HCT116 (cell line): Measurements from ENCODE around the gene ADAMTS16. TPM values are rescaled to one million over a fixed set of nuclear protein-coding genes. Genes with fewer than 3 reads are reported as not detected.

ENCODE experiments used
- ATAC-seq: fragments of 200-7000 bp; cut with Tn5 transposase; 2 replicates; pipeline ENCODE4 v1.9.1; 2020; ENCODE audit warnings: mild to moderate bottlenecking, moderate library complexity
- BruUV-seq: library from RNA; stranded (reverse); fragments of 400-500 nt; replicated peaks from 2 replicates; lab custom pipeline; 2021; lab: Mats Ljungman, UMichigan
- CTCF ChIA-PET: fragments of 300-600 bp; sonication (Branson Sonifier 250); formaldehyde crosslinking; loops from one replicate; lab custom pipeline; 2021; ENCODE audit warnings: antibody characterized with exemption; lab: Charles Lee
- POLR2A ChIA-PET: fragments of 300-600, 350-600 bp; sonication (Branson Sonifier 250); formaldehyde crosslinking; loops from one replicate; lab custom pipeline; 2021; ENCODE audit warnings: antibody characterized with exemption; lab: Charles Lee
- RAD21 ChIA-PET, 2 experiments: fragments of 300-600 bp; sonication (Branson Sonifier 250); formaldehyde crosslinking; loops; one replicate each; lab custom pipeline; 2023; ENCODE audit warnings: low total read pairs in 2 of 2; ENCODE audit not compliant: uncharacterized antibody in 2 of 2, unreplicated experiment in 2 of 2, low non-redundant PET in 1 of 2; lab: Charles Lee
- DNase-seq: peaks from one replicate; pipeline ENCODE4 v3.0.0-alpha.2; 2010; ENCODE audit warnings: low read depth, low spot score
- H2AFZ ChIP-seq: fragments of 200-600 bp; shearing (Covaris generic), sonication (generic); 2 replicates; pipeline ENCODE4 v1.6.1; 2017; ENCODE audit warnings: low read depth, mixed run types, mixed read lengths, antibody characterized with exemption, low read length; ENCODE audit not compliant: poor library complexity, severe bottlenecking
- H3K27ac ChIP-seq: 2 replicates; pipeline ENCODE4 v1.5.1; 2012; ENCODE audit warnings: low read depth, low read length
- H3K27me3 ChIP-seq: fragments of 200-600 bp; sonication (generic); 2 replicates; pipeline ENCODE4 v1.6.1; 2016; ENCODE audit warnings: mixed run types, low read length, mixed read lengths; ENCODE audit not compliant: insufficient read depth
- H3K36me3 ChIP-seq, 2 experiments: fragments of 200-500 bp in 1 of 2; fragments of 200-600 bp in 1 of 2; sonication (Bioruptor generic) in 1 of 2; sonication (generic) in 1 of 2; 2 replicates each; pipeline versions ENCODE4 v1.5.1 to v1.6.1; 2014 to 2016; ENCODE audit warnings: low read length in 2 of 2, inconsistent platforms in 1 of 2, mixed read lengths in 1 of 2, mixed run types in 1 of 2; ENCODE audit not compliant: insufficient read depth in 2 of 2, control insufficient read depth in 1 of 2
- H3K4me1 ChIP-seq, 2 experiments: fragments of 200-600 bp in 1 of 2; sonication (generic) in 1 of 2; 2 replicates each; pipeline versions ENCODE4 v1.5.1 to v1.6.1; 2012 to 2017; ENCODE audit warnings: low read length in 2 of 2, inconsistent platforms in 1 of 2, mild to moderate bottlenecking in 1 of 2, mixed read lengths in 1 of 2, mixed run types in 1 of 2, moderate library complexity in 1 of 2; ENCODE audit not compliant: insufficient read depth in 2 of 2, control insufficient read depth in 1 of 2
- H3K4me2 ChIP-seq: fragments of 200-600 bp; sonication (generic); 2 replicates; pipeline ENCODE4 v1.6.1; 2017; ENCODE audit warnings: mixed run types, low read length, mixed read lengths
- H3K4me3 ChIP-seq, 2 experiments: fragments of 200-600 bp in 1 of 2; sonication (generic) in 1 of 2; replicated peaks in 1 of 2; 2 replicates each; pipeline ENCODE4 v1.5.1; 2011 to 2016; ENCODE audit warnings: low read length in 2 of 2, control low read depth in 1 of 2, low read depth in 1 of 2, mild to moderate bottlenecking in 1 of 2, mixed read lengths in 1 of 2, mixed run types in 1 of 2
- H3K79me2 ChIP-seq: fragments of 200-600 bp; sonication (generic); 2 replicates; pipeline ENCODE4 v1.6.1; 2017; ENCODE audit warnings: mild to moderate bottlenecking, mixed run types, low read length, moderate library complexity, mixed read lengths; ENCODE audit not compliant: insufficient read depth
- H3K9ac ChIP-seq: fragments of 200-600 bp; sonication (generic); 2 replicates; pipeline ENCODE4 v1.6.1; 2016; ENCODE audit warnings: low read length, mixed read lengths
- H3K9me2 ChIP-seq: fragments of 200-600 bp; sonication (generic), shearing (Covaris generic); 2 replicates; pipeline ENCODE4 v1.6.1; 2017; ENCODE audit warnings: mixed run types, mild to moderate bottlenecking, moderate library complexity; ENCODE audit not compliant: insufficient read depth
- H3K9me3 ChIP-seq, 2 experiments: fragments of 200-500 bp in 1 of 2; fragments of 200-600 bp in 1 of 2; sonication (Bioruptor generic) in 1 of 2; sonication (generic) in 1 of 2; 2 replicates each; pipeline ENCODE4 v1.6.1; 2014 to 2017; ENCODE audit warnings: low read length in 2 of 2, mixed read lengths in 2 of 2, inconsistent platforms in 1 of 2, low read depth in 1 of 2, mild to moderate bottlenecking in 1 of 2, mixed run types in 1 of 2, moderate library complexity in 1 of 2; ENCODE audit not compliant: control insufficient read depth in 1 of 2, insufficient read depth in 1 of 2
- H4K20me1 ChIP-seq: fragments of 200-600 bp; sonication (generic), shearing (Covaris generic); 2 replicates; pipeline ENCODE4 v1.6.1; 2017; ENCODE audit warnings: mixed run types, mild to moderate bottlenecking, moderate library complexity; ENCODE audit not compliant: insufficient read depth
- CBX3 ChIP-seq: IDR thresholded peaks from 2 replicates; pipeline ENCODE4 v1.6.1; 2012; ENCODE audit warnings: low read depth
- EGR1 ChIP-seq: IDR thresholded peaks from 2 replicates; pipeline ENCODE4 v1.6.1; 2012; ENCODE audit warnings: low read depth
- FOSL1 ChIP-seq: IDR thresholded peaks from 2 replicates; pipeline ENCODE4 v1.6.1; 2012; ENCODE audit warnings: low read depth
- MAX ChIP-seq: IDR thresholded peaks from 2 replicates; pipeline ENCODE4 v1.6.1; 2012
- POLR2A ChIP-seq: IDR thresholded peaks from 2 replicates; pipeline ENCODE4 v1.7.0; 2011; ENCODE audit warnings: borderline replicate concordance; ENCODE audit not compliant: insufficient read depth, insufficient read length; ENCODE audit errors: extremely low read depth
- RAD21 ChIP-seq: IDR thresholded peaks from 2 replicates; pipeline ENCODE4 v1.6.1; 2012; ENCODE audit warnings: low read depth, mild to moderate bottlenecking
- REST ChIP-seq: IDR thresholded peaks from 2 replicates; pipeline ENCODE4 v1.6.1; 2012; ENCODE audit warnings: low read depth
- SIN3A ChIP-seq: IDR thresholded peaks from 2 replicates; pipeline ENCODE4 v1.6.1; 2012; ENCODE audit warnings: low read depth
- YY1 ChIP-seq: IDR thresholded peaks from 2 replicates; pipeline ENCODE4 v1.6.1; 2011; ENCODE audit warnings: low read length, low read depth, moderate library complexity, mild to moderate bottlenecking; ENCODE audit not compliant: insufficient replicate concordance; ENCODE audit errors: extremely low read depth
- ZBTB33 ChIP-seq: IDR thresholded peaks from 2 replicates; pipeline ENCODE4 v1.6.1; 2011; ENCODE audit warnings: mild to moderate bottlenecking, low read length, moderate library complexity; ENCODE audit not compliant: insufficient replicate concordance; ENCODE audit errors: extremely low read depth
- ZFX ChIP-seq: fragments of 450-650 bp; IDR thresholded peaks from 2 replicates; pipeline ENCODE4 v1.6.1; 2017
- intact Hi-C: fragments of 100-400 bp; cut with micrococcal nuclease; formaldehyde crosslinking; loops from 2 replicates; pipeline ENCODE4 v1.10.0; 2022
- total RNA-seq: library from RNA; stranded (reverse); gene quantifications from one replicate; pipeline ENCODE4 v1.2.1, GENCODE V29; 2021; ENCODE audit not compliant: unreplicated experiment

Gene ADAMTS16
- total RNA-seq, 1 experiment from 2014 or later, result 2.4 TPM

GRCh38 chr5:5314166-5314565 is 174.0 kb downstream of the ADAMTS16 start:
- no peak overlapping the region for H2AFZ ChIP-seq
- no peaks in the 10 kb centered on the region for H3K36me3 ChIP-seq
- no peak for DNase-seq
- CTCF ChIA-PET, result no interaction called here
- no peaks in the 10 kb centered on the region for H3K9me2 ChIP-seq
- peaks cover 6 to 9% of the 10 kb centered on the region in 2 experiments; a peak in 2 of 4 replicates for H3K4me1 ChIP-seq
- H4K20me1 ChIP-seq, result no peaks in the 10 kb centered on the region
- RAD21 ChIA-PET, result no interaction called here
- TF ChIP-seq REST (no peak), MAX (no peak), EGR1 (no peak), YY1 (no peak), ZBTB33 (no peak), RAD21 (no peak), ZFX (no peak), FOSL1 (no peak), POLR2A (no peak), SIN3A (no peak), CBX3 (no peak)
- TF ChIP-seq, all 23 proteins: peak for 0
- Histone ChIP-seq H3K9me3 (no peaks in the 10 kb centered on the region), H3K4me3 (no peak overlapping the region), H3K4me2 (no peak overlapping the region), H3K79me2 (no peaks in the 10 kb centered on the region), H3K27me3 (no peaks in the 10 kb centered on the region), H3K9ac (no peak overlapping the region), H3K27ac (no peak overlapping the region)
- no peak for ATAC-seq
- BruUV-seq, result no TSS peak
- POLR2A ChIA-PET, result no interaction called here
- intact Hi-C loops, result no loop called here
